GM21576 (cell line): ENCODE measurements around the gene FEZ2.

Experiments used
- ATAC-seq: cut with Tn5 transposase; IDR thresholded peaks from one replicate; pipeline ENCODE4 v1.9.1; 2021; ENCODE audit warnings: mild to moderate bottlenecking, moderate library complexity; ENCODE audit not compliant: unreplicated experiment

The FEZ2 gene

DNA sequence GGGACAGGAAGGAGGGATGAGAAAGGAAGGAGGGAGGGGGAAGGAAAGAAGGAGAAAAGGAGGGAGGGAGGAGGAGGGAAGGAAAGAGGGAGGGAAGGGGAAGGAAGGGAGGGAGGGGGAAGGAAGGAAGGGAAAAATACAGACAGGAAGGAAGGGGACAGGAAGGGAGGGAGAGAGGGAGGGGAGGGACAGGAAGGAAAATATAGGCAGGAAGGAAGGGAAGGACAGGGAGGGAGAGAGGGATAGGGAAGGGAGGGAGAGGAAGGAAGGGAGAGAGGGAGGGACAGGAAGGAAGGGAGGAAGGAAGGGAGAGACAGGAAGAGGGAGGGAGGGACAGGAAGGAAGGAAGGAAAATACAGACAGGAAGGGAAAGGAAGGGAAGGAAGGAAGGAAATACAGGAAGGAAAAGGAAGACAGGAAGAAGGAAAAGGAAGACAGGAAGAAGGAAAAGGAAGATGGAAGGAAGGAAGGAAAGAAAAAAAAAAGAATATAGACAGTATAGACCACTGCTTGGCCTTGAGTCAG lies 63.6 kb downstream of the FEZ2 start:
- ATAC-seq, result no peak

DNA sequence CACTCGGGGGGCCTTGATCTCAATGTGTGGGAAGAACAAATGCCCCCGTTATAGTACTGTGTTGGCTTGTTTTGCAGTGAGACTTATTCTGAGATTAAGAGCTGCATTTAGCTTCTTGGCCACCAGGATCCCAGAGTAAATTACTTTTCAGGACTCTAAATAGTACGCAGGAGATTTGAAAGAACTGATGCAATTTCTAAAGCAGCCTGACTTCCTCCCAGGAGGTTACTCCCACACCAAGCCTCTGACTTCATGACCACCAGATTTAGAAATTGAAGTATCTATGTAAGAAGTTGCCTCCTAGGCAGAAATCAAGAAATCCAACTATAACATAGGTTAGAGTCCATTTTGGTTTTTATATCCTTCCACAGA lies 67.0 kb downstream of the FEZ2 start:
- ATAC-seq, result peak; percentile 29

DNA sequence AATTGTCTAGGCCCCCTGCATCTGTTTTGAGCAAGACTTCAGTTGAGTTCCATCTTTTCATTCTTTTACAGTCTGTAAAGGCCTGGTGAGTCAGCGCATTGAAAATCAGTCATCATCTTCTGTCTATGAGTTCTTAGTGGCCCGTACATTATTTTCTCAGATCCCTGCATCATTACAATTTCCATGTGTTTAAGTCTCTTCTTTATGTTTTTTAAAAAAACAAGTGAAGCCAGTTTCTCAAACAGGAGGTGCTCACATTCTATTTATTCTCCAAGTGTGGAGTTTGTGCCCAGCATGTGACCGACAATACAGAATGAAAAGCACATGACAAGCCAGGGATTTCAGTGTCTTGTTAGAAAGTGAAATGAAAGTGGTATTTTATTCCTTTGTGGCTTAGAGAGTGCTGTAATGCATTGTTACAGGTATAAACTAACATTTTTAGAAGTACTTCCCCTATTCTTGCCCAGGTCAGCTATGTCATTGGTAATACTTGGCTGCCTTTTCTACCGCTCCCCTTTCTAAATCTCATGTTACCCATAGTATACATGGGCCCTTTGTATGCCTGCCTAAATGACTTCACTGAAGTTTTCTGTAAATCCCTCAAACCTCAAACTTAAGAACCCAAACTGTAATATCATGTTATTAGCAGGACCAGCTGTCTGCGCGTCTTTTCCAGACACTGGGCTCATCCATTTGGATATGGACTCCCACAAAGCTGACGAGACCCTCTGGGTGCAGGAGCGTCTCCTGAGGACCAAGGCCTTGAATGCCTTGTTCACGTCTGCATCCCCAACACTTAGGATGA lies 67.6 kb downstream of the FEZ2 start:
- peak; percentile 90 for ATAC-seq

DNA sequence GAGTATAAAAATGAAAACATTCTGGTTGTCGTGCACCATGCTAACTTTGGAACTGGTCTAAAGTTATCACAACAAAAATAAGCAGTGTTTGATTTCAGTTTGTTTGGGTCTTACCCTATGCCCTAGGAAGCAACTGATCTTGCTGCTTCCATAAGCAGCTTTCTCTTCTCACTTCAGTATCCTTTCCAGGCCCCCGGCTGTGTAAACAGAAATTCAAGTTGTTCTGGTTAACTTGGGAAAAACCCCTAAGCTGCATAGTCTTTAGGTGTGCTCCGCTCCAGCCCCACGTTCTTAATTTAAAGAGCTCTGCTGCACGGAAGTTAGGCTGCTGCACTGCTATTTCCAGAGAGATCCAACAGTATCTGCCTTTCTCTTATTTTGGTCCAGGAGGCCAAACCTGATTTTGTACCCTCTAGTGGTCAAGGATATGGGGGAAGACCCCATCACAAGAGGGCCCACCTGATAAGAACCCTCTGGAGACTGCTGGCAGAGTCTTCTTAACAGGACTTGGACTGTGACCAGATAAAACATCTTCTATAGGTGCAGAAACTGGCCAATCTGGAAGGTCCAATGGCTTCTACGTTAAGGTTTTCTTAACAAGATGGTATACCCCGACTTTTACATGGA lies 69.1 kb downstream of the FEZ2 start:
- ATAC-seq, result peak; percentile 1

DNA sequence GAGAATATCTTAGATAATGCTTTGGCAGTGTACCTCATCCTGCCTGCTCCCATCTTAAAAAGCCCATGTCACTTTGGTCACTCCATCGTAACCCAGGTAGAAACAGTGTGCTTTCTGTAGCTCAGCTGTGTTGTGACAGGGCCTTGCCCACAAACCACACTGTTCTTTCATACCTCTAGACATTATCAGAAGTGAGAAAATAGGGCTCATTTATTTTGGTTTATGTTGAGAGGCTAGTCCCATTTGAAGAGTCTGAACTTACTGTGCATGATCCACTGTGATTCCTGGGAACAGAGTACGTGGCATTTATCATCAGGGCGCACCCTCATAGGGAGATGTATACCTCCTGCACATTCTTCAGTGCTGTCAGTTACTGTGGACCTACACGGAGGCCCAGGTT lies 69.7 kb downstream of the FEZ2 start:
- ATAC-seq, result peak; percentile 55

DNA sequence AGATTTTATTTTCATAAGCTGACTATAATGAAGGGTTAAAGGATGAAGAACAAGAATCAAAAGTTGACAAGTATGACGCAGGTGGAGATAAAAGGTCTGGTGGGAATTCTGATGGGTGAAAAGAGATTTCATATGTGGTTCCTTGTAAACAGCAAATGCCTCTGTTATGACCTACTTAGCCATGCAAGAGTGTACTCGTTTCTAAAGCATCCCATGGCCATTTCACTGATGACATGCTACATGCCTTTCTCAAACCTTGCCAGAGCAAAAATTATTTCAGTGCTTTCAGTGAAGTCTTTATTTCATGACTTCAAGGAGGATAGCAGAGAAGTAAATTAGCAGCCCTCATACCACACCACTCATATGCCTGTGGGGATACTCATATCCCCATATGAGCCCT lies 71.7 kb downstream of the FEZ2 start:
- ATAC-seq, result no peak

DNA sequence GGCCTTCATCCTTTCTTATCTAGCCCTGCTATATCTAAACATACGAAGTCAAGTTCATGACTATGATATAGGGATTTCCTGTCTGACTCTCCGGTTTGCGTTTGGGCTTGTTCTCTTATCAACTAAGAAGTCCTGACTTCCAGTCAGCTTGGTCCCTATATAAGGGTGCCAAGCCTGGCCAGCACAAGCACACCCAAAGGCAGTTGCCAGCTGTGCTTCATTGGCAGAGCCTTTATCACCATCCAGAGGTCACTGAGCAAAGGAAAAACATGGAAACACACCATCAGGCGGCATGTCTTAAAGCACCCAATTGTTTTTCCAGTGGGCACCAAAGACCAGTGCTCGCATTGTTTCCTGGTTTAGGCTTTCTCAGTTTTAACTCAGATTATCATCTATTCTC lies 72.7 kb downstream of the FEZ2 start:
- ATAC-seq, result no peak

DNA sequence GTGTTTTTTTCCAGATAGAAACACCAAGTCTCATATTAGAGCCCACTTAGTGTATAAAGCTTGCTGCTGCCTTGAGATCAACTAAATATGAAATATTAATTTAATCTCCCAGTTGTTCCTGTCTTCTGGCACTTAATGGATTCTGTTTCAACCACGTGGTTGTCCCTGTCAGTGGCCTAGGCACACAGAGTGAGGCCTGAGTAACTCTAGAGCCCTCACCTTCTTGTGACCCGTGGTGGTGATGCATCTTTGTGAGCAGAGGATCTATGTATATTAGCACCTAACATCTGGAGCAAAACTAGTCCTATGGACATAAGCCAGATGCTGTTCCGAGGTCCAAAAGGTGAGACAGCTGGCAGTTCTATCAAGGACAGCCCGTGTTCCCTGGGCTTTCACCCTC lies 74.8 kb downstream of the FEZ2 start:
- no peak for ATAC-seq

DNA sequence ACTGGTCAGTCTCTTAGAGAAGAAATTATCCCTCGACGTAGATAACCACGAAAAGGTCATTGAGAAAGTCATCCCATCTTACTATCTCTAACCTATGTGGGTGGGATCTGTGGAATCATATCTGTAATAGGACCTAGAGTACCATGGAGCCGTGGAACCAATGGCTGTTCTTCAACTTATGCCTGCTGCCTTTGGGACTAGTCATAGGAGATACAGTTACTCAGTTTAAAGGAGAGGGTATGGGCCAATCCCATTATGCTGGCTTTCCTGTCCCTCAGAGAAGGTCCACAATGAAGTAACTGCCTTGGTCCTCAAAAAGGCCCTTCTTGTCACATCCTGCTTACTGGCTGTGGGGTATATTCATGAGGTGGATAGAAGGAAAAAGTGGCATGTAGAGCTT lies 77.5 kb downstream of the FEZ2 start:
- ATAC-seq, result no peak

DNA sequence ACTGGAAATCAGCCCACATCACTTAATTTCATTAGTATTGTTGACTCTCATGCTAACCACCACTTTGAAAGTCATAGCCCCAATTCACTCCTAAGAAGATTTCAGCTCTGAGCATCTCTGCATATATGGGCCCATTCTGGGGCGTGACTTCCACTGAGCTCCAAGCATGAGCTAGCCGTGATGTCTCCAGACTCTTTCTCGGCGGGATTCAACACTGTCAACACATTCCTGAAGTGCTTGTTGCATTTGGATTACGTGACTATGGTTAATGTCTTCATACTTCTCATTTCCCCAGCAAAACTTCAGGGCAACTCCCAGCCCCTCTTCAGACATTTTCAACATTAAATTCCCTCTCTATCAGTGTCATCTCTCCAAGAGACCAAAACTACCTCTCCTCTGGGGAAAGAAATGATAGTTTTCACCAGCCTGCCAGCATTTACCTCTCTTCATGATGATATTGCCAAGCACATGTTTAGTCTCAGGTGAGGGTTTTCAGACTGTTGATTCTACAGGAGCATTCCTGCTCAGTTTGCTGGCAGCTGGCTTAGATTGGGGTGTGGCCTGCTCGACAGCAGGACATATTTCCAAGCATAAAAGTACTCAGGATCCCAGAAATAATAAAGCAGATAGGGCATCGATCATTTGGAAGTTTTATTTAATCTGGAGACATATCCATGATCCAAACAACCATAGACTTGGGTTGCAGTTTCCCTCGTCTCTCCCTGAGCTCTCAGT lies 81.7 kb downstream of the FEZ2 start:
- ATAC-seq, result no peak

DNA sequence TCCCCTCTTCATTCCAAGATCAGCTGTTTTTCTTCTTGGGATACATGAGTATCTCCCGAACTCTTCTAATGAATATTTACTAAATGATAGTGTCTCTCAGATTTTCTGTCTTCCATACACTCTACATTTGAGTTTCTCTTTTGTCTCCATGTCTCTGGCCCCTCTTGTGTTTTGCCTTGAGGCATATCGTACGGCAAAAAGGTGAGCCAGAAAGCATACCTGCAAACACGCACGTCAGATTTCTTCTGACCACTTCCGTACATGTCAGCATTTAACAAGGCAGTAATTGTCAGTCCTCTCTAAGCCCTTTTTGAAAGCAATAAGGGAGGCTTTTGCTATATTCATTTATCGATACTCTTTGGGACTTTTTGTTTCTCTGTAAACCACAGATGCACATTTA lies 82.4 kb downstream of the FEZ2 start:
- no peak for ATAC-seq

DNA sequence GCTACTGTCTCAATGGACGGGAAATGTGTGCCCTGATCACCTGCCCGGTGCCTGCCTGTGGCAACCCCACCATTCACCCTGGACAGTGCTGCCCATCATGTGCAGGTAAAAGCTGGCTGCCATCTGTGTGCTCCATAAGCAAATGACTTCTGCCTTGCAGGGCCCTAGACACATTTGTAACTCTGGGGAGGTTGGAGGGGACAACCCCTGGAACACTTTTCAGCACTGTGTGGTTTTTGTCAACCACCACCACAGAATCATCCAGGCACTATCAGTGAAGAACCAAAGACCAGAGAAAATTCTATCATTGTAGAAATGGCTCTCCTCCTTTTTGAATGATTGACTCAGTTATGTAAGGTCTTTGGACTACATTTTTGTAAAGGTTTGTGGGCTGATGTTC lies 84.3 kb downstream of the FEZ2 start:
- peak; percentile 45 for ATAC-seq

DNA sequence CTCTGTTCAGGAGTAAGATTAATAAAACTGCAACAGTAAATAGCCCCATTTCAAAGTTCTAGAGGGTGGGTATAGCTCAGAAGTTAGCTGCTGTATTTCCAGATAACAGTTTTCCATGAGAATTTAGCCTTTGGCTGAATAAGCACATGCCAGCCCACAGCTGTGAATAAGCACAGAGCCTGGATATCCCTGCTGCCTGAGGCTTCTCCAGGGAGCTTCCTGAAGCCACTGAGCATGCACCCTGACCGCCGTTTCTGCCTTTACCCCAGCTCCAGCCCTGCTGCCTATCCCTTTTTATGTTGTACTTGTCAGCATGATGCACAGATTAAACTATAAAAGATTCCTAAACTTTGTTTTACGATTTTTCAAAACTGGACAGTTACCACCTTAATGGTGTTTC lies 85.3 kb downstream of the FEZ2 start:
- ATAC-seq, result no peak

DNA sequence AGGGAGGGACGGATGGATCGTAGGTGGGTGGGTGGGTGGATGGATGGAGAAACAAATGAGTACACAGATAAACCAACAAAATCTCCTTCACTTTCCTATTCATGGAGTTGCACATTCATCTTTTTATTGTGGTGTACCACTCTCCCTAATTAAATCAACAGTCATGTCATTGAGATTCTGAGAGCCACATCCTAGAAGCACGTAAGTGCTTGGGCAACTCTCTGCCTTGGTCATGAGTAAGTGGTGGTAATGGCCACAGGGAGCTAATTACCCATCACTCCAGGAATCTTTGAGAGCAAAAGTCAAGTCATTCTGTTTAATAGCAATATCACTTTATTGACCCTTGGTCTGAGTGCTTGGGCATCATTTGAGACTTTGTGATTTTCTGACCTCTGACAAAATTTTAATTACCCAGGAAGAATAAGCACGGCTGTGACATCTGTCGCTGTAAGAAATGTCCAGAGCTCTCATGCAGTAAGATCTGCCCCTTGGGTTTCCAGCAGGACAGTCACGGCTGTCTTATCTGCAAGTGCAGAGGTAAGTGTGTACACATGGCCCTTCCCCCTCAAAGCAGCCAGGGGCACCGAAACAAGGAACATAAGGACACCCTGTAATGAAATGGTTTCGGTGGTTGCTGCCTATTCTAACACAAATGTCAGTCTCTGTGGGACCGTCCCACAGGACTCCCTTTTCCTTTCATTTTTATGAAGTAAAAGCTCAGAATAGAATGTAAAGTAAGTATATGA lies 85.9 kb downstream of the FEZ2 start:
- ATAC-seq, result peak; percentile 40

DNA sequence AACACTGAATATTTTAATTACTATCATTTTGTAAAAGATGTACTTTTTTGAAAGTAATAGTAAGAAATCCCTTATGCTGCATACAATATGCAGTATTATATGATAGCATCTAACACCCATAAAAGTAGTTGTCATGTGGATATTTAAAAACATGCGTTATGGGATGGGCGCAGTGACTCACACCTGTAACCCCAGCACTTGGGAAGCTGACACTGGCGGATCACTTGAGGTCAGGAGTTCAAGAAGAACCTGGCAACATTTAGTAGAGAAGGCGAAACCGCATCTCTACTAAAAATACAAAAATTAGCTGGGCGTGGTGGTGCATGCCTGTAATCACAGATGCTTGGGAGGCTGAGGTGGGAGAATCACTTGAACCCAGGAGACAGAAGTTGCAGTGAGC lies 88.9 kb downstream of the FEZ2 start:
- ATAC-seq, result no peak

DNA sequence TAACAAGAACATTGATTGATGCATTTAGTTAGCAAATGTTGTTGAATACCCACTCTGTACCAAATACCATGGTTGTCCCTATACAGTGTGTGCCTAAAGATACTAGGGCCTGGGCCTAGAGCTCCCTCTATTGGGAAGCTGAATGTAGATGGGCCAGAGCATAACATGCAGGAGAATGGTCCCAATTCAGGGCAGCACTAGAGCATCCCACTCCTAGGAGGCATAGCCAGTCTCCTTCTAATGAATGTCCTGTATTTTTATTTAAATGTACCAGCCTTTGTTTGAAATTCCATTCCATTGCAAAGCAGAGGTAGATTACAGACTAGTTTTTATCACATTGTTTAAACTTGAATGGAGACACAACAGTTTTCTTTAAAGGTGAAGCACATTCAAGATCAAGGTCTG lies 90.6 kb downstream of the FEZ2 start:
- ATAC-seq, result peak; percentile 96
